GM10847 (cell line): ENCODE results near the gene KIF3C.

ENCODE experiments used
- POLR2A ChIP-seq: IDR thresholded peaks from 2 replicates; pipeline ENCODE4 v1.6.1; 2011; ENCODE audit not compliant: insufficient read length; ENCODE audit errors: extremely low read depth

KIF3C gene

GRCh38 chr2:25979001-25979400 is 3.3 kb downstream of the KIF3C start:
- TF ChIP-seq POLR2A = no peak

DNA sequence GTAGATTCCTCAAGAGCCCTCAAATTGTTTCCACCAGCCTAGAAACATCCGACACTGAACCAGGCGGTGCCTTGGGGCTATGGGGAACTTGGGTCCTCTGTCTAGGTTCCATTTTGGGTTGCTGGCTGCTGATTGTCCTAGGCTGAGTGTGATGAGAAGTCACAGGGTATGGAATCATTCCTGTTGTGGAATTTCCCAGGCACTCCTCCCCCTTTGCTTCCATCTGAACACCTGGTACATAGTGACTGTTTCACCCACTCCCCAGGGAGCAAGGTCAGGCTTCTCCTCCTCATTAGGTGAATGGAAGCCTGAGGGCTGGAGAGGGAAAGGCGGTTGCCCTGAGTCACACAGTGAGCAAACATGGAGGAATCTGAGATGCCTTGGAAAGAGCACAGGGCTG is 4.5 kb downstream of the KIF3C start:
- no peak for TF ChIP-seq POLR2A

DNA sequence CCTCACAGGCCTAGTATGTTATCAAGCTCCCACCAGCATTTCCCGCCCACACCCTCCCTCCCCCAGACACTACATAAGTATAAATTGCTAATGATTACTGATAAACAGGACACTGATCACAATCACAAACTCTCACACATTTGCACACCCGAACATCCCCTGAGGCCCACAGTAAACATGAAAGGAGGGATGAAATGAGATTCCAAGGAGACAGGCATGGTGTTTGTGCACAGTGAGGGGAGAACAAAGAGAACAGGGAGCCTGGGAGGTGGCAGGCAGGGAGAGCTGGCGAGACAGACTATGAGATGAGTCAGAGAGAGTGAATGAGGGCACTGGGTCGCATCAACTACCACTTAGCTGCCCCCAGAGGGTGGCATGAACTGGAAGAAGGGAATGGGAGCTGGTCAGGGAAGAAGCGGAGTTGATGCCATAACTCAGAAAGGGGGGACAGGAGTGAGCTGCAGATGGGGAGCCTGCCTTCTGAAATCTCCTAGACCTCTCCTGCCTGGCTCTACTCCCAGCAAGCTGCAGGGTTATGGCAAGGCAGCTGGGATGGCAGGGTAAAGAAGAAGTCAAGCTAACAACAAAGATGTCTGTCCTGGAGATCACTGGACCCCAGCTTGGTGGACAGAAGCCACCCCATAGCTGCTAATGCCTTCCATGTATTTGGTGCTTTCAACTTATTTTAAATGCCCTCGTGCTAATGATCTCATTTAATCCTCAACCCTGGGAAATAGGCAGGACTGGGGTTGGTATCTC is 5.1 kb downstream of the KIF3C start:
- no peak for TF ChIP-seq POLR2A

GRCh38 chr2:25972049-25972823 is 10.1 kb downstream of the KIF3C start:
- no peak for TF ChIP-seq POLR2A

GRCh38 chr2:25971596-25971995 is 10.7 kb downstream of the KIF3C start:
- no peak for TF ChIP-seq POLR2A

DNA sequence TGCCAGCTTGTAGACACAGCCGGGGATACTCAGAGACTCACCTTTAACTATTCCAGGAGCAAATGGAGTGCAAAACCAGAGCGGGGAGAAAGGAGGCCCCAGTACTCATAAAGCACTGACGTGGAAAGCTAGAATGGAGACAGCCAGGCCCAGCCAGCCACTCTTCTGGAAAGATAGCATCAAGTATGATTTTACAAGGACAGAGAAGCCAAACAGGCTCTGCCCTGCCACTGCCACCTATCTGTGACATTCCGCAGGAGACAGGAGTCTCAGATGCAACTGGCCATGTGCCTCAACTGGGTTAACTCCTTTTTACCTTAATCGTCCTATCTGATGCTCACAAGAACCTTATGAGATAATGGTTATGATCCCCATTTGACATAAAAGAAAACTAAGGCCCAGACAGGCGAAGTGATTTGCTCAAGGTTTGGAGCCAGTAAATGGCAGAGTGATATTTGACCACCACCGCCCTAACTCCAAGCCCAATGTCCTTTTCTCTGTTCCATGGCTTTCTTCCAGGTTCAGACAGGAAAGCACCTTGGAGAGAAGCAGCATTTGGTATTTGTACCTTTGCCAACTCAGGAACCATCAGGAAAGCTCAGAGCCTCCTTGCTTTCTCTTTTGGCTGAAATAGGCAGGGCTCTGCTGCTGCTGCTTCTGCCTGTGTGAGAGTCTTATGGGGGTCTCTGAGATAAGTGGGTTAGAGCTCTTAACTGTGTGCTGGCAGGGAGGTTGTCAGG is 15.6 kb downstream of the KIF3C start:
- TF ChIP-seq POLR2A = no peak

DNA sequence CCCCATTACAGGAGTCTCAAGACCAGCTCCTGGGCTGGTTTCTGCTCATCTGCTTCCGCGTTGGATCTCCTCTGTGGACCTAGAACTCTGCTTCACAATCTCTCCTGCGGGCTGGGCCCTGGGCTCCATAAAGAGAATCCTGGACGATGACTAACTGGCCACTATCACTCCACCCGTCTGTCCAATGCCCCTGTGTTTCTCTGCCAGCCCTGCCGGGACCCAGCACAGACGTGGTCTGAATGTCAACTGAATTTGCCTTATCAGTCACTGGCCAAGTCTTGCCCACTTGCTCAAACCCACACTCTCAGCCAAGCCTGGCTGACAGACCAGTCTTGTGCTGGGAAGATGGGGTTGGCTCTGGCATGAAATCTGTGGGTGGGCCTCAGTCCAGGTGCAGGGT is 17.4 kb downstream of the KIF3C start:
- TF ChIP-seq POLR2A = no peak

GRCh38 chr2:25960920-25961319 is 21.4 kb downstream of the KIF3C start:
- TF ChIP-seq POLR2A = no peak

GRCh38 chr2:25960396-25960795 is 21.9 kb downstream of the KIF3C start:
- no peak for TF ChIP-seq POLR2A

DNA sequence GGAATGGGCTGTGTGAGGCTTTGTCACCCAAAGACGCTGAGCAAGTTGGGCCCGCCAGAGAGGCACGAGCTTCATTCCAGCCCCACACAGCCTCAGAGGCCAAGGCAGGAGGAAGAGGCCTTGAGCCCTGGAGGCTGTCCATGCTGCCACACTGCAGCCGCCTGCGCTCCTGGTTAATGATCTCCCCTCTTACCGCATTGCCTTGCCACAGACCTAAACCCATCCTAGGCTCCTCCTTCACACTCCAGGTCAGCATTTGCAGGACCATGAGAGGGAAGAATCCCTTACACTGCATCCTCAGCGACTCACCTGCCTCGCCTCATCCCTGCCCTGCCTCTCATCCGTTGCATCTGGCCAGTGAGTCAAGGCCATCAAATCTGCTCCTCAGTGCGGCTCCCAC is 24.6 kb downstream of the KIF3C start:
- no peak for TF ChIP-seq POLR2A

GRCh38 chr2:25955869-25956535 is 26.3 kb downstream of the KIF3C start:
- TF ChIP-seq POLR2A = no peak

DNA sequence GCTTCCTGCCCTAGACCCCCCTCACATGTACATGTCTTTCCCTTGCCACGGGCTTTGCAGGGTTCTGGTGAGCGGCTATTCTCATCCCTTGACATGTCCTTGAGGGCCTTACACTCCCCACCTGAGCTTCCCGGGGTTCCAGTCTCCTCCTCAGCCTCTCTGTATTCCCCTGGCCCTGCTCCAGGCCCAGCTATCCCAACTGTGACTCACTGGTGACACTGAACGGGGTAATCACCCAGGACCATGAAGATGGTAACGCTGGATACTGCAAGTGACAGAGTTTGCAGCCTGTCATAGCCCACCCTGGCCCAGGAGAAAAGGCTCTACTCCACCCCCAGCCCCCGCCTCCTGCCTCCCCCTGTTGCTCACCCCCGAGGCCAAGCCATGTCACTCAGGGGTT is 27.3 kb downstream of the KIF3C start:
- no peak for TF ChIP-seq POLR2A

DNA sequence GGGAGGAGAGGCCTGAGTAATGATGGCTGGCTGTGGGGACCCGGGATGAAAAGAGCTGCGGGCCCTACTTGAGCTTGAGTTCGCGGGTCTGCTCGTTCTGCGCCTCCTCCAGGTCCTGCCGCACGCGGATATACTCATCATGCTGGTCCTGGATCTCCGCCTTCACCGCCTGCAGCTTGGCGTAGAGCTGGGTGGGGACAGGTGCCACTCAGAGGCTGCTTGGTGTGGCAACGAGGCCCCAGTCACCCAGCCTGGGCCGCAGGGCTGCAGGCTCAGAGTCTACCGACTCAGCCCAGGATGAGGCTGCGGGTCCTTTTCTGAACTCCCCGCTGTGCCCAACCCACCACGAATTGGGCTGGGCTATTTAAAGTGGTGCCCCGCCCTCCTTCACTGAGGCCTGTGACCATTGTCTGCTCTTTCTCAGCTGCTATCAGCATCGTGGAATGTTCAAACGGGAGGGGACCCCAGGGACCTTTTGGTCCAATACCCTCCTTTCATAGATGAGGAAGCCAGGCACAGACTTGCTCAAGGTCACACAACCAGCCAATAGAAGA is 28.0 kb downstream of the KIF3C start:
- no peak for TF ChIP-seq POLR2A

DNA sequence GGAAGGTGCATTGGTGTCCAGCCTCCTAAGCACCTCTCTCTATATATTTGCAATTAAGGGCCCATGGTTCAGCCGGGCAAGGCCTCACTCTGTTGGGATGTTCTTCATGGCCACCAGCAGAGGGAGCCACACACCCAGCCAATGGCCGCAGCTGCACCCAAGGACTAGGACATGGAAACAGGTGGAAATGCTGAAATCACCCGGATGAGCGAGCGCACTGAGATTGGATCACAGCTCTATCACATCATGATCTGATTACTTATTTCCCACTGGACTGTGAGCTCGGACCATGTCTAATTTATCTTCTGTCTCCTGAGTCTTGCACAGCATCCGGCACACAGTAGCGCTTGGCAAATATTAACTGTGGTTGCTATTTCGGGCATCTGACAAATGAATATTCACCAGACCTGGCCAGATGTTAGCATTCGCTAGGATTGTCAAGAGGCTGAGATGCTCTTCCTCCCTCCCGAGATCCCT is 31.2 kb downstream of the KIF3C start:
- no peak for TF ChIP-seq POLR2A

GRCh38 chr2:25948437-25948836 is 33.9 kb downstream of the KIF3C start:
- TF ChIP-seq POLR2A = no peak
